Fibroblast of peridontal ligament (primary cell): ENCODE results near the gene CXCL6.
A peak's percentile ranks its signal among the peaks of the same experiment; 100 is the strongest.

Experiments used
- DNase-seq: peaks from one replicate; pipeline ENCODE4 v3.0.0-alpha.2; 2010; ENCODE audit errors: extremely low read depth

Gene CXCL6

GRCh38 chr4:73842696-73843095, 6.2 kb downstream of the CXCL6 start:
- DNase-seq: no peak

- DNase-seq: no peak
These were observed 6.9 kb downstream of the CXCL6 start for GRCh38 chr4:73843369-73843768.

GRCh38 chr4:73844345-73844744, 7.9 kb downstream of the CXCL6 start:
- DNase-seq: peak; percentile 74

- DNase-seq: no peak
These were observed 8.3 kb downstream of the CXCL6 start for GRCh38 chr4:73844806-73845205.

- no peak for DNase-seq
These were observed 11.2 kb downstream of the CXCL6 start for GRCh38 chr4:73847526-73848182.

- no peak for DNase-seq
These were observed 11.8 kb downstream of the CXCL6 start for GRCh38 chr4:73848183-73848777.

GRCh38 chr4:73850261-73850970, 13.9 kb downstream of the CXCL6 start:
- DNase-seq: no peak

GRCh38 chr4:73851293-73851692, 14.8 kb downstream of the CXCL6 start:
- DNase-seq: no peak

GRCh38 chr4:73852771-73853170, 16.3 kb downstream of the CXCL6 start:
- no peak for DNase-seq

GRCh38 chr4:73853246-73853704, 16.8 kb downstream of the CXCL6 start, which contains the start of gene PF4V1:
Gene PF4V1, plus strand, starts transcription at chr4:73853296. Its CDS starts 67 bp downstream, at chr4:73853363.
- no peak for DNase-seq

GRCh38 chr4:73853718-73854473, 17.4 kb downstream of the CXCL6 start:
- DNase-seq: no peak

- no peak for DNase-seq
These were observed 18.9 kb downstream of the CXCL6 start for GRCh38 chr4:73855406-73855805.

- DNase-seq: no peak
These were observed 20.0 kb downstream of the CXCL6 start for GRCh38 chr4:73856518-73856917.

- peak; percentile 84 for DNase-seq
These were observed 23.2 kb downstream of the CXCL6 start for GRCh38 chr4:73859614-73860088.

GRCh38 chr4:73860181-73860580, 23.7 kb downstream of the CXCL6 start:
- DNase-seq: no peak

- DNase-seq: no peak
These were observed 24.4 kb downstream of the CXCL6 start for GRCh38 chr4:73860917-73861316.

GRCh38 chr4:73862322-73862721, 25.8 kb downstream of the CXCL6 start:
- DNase-seq: peak; percentile 65

GRCh38 chr4:73864365-73864764, 27.9 kb downstream of the CXCL6 start:
- no peak for DNase-seq

GRCh38 chr4:73864961-73865360, 28.5 kb downstream of the CXCL6 start:
- DNase-seq: no peak

- DNase-seq: no peak
These were observed 29.1 kb downstream of the CXCL6 start for GRCh38 chr4:73865431-73866096.

- no peak for DNase-seq
These were observed 29.8 kb downstream of the CXCL6 start for GRCh38 chr4:73866246-73866645.
